ENCODE results near the gene CISD1.

GRCh38 chr10:58240531-58240930 is 28.4 kb upstream of the CISD1 start:
- peak; percentile 40 for TF ChIP-seq FOS (IDR thresholded peaks at IDR 0.05; ENCODE audit: borderline replicate concordance, insufficient read depth, low read length)
- TF ChIP-seq CTCF (IDR thresholded peaks at IDR 0.05; ENCODE audit: extremely low read depth in 1 of 2, insufficient read depth in 1 of 2, low read depth in 1 of 2, low read length in 2 of 2), result no peak
- TF ChIP-seq EZH2 (IDR thresholded peaks at IDR 0.05; ENCODE audit: borderline replicate concordance, low read depth, low read length, severe bottlenecking), result no peak
- TF ChIP-seq POLR2A (IDR thresholded peaks at IDR 0.05; ENCODE audit: low read depth, low read length), result no peak
- no peak for TF ChIP-seq POLR2AphosphoS5 (IDR thresholded peaks at IDR 0.05; ENCODE audit: insufficient read depth, low read depth, low read length)
- no peak for TF ChIP-seq MAX (IDR thresholded peaks at IDR 0.05; ENCODE audit: insufficient read depth, insufficient read length)
- TF ChIP-seq GATA2 (IDR thresholded peaks at IDR 0.05; ENCODE audit: insufficient read depth, insufficient read length, low read depth, low read length), result no peak
